Keratinocyte (primary cell): ENCODE data around the gene OR10W1. TPM values are rescaled to one million over a fixed set of nuclear protein-coding genes. Genes with fewer than 3 reads are reported as not detected.
A peak's percentile ranks its signal among the peaks of the same experiment; 100 is the strongest.

ENCODE experiments used
- DNase-seq: peaks from one replicate; pipeline ENCODE4 v3.0.0-alpha.2; 2011; ENCODE audit warnings: low read depth, missing footprints, low spot score
- FAIRE-seq: peaks from 2 replicates; lab custom pipeline; 2011; peaks lifted over from hg19 to GRCh38; lab: Jason Lieb, UNC
- H2AFZ ChIP-seq: 2 replicates; pipeline ENCODE4 v1.6.0; 2012; ENCODE audit warnings: low read length, control low read depth, inconsistent platforms; ENCODE audit not compliant: control insufficient read depth
- H3K27ac ChIP-seq: 2 replicates; pipeline ENCODE4 v1.5.1; 2011; ENCODE audit warnings: low read length; ENCODE audit not compliant: control insufficient read depth, insufficient read depth
- H3K27me3 ChIP-seq: 3 replicates; pipeline ENCODE4 v1.6.0; 2011; ENCODE audit warnings: low read length; ENCODE audit not compliant: control insufficient read depth, insufficient read depth; ENCODE audit errors: extremely low read depth
- H3K36me3 ChIP-seq, 2 experiments: 2 replicates in 1 of 2; 3 replicates in 1 of 2; pipeline ENCODE4 v1.5.1; 2011; ENCODE audit warnings: low read length in 2 of 2, mild to moderate bottlenecking in 1 of 2; ENCODE audit not compliant: control insufficient read depth in 2 of 2, insufficient read depth in 2 of 2; ENCODE audit errors: extremely low read depth in 1 of 2
- H3K4me1 ChIP-seq: 3 replicates; pipeline ENCODE4 v1.5.1; 2011; ENCODE audit warnings: low read length; ENCODE audit not compliant: control insufficient read depth, insufficient read depth; ENCODE audit errors: extremely low read depth
- H3K4me2 ChIP-seq: 3 replicates; pipeline ENCODE4 v1.6.0; 2011; ENCODE audit warnings: low read depth, low read length; ENCODE audit not compliant: control insufficient read depth, insufficient read depth; ENCODE audit errors: extremely low read depth
- H3K4me3 ChIP-seq, 3 experiments: fragments of 200-600 bp in 1 of 3; sonication (generic) in 1 of 3; 2 replicates in 2 of 3; 3 replicates in 1 of 3; pipeline ENCODE4 v1.5.1; 2011 to 2016; ENCODE audit warnings: low read length in 3 of 3, mild to moderate bottlenecking in 3 of 3, control low read depth in 2 of 3, inconsistent platforms in 1 of 3, low read depth in 1 of 3, mixed read lengths in 1 of 3, mixed run types in 1 of 3, moderate library complexity in 1 of 3; ENCODE audit not compliant: control insufficient read depth in 2 of 3, insufficient read depth in 2 of 3; ENCODE audit errors: extremely low read depth in 1 of 3
- H3K79me2 ChIP-seq: 2 replicates; pipeline ENCODE4 v1.6.0; 2012; ENCODE audit warnings: low read length; ENCODE audit not compliant: control insufficient read depth, insufficient read depth
- H3K9ac ChIP-seq: 3 replicates; pipeline ENCODE4 v1.6.0; 2011; ENCODE audit warnings: low read length; ENCODE audit not compliant: control insufficient read depth, insufficient read depth; ENCODE audit errors: extremely low read depth
- H3K9me1 ChIP-seq: 3 replicates; pipeline ENCODE4 v1.6.0; 2011; ENCODE audit warnings: low read length; ENCODE audit not compliant: control insufficient read depth, insufficient read depth; ENCODE audit errors: extremely low read depth
- H3K9me3 ChIP-seq: 2 replicates; pipeline ENCODE4 v1.5.1; 2012; ENCODE audit warnings: low read depth, low read length; ENCODE audit not compliant: control insufficient read depth
- H4K20me1 ChIP-seq: 3 replicates; pipeline ENCODE4 v1.6.0; 2011; ENCODE audit warnings: low read length; ENCODE audit not compliant: control insufficient read depth, insufficient read depth; ENCODE audit errors: extremely low read depth
- CTCF ChIP-seq, 3 experiments: IDR thresholded peaks in 1 of 3; conservative IDR thresholded peaks in 1 of 3; optimal IDR thresholded peaks in 1 of 3; 2 replicates in 2 of 3; 3 replicates in 1 of 3; pipeline versions ENCODE3 to v1.5.1; 2011; ENCODE audit warnings: low read length in 3 of 3, mild to moderate bottlenecking in 3 of 3, moderate library complexity in 2 of 3, control low read depth in 1 of 3, inconsistent platforms in 1 of 3; ENCODE audit not compliant: insufficient read depth in 2 of 3; ENCODE audit errors: extremely low read depth in 1 of 3
- EZH2 ChIP-seq: IDR thresholded peaks from one replicate; pipeline ENCODE4 v1.6.1; 2012; ENCODE audit warnings: inconsistent platforms, mild to moderate bottlenecking, low read length, moderate library complexity
- dilution Hi-C: fragments of 300-500 bp; cut with MboI; formaldehyde crosslinking; loops from one replicate; pipeline ENCODE4 v1.7.0; 2020; ENCODE audit warnings: low sequenced_read_pairs; ENCODE audit not compliant: extremely low pct_ligation_motif_present
- polyA plus RNA-seq, 5 experiments: library from polyadenylated mRNA; depleted of rRNA in 3 of 5; stranded (reverse) in 3 of 5; stranded (forward) in 1 of 5; unstranded in 1 of 5; fragments of >200 nt; gene quantifications; 1 replicate in 1 of 5; 2 replicates in 3 of 5; 3 replicates in 1 of 5; pipeline versions ENCODE4 v1.2.1 to v1.2.3, GENCODE V29; 2011 to 2012; ENCODE audit warnings: missing spikeins in 2 of 5, low read depth in 1 of 5, low replicate concordance in 1 of 5

Gene OR10W1
- polyA plus RNA-seq, 1 donor (not counting 4 experiments of a cell fraction or from before 2014, with no cell fraction given), result not detected

- H3K27me3 ChIP-seq, result no peaks in the 10 kb centered on the region
- no peaks in the 10 kb centered on the region for H3K79me2 ChIP-seq
- H2AFZ ChIP-seq, result no peak overlapping the region
- H3K27ac ChIP-seq, result no peak overlapping the region
- H3K4me1 ChIP-seq, result peaks cover 3% of the 10 kb centered on the region
- no peak overlapping the region for H3K9ac ChIP-seq
- no peak overlapping the region for H3K4me3 ChIP-seq
- H4K20me1 ChIP-seq, result no peaks in the 10 kb centered on the region
- no peak for TF ChIP-seq CTCF (optimal IDR thresholded peaks at IDR 0.05 in 1 of 3, IDR thresholded peaks at IDR 0.05 in 1 of 3, conservative IDR thresholded peaks at IDR 0.05 in 1 of 3; ENCODE audit: extremely low read depth in 1 of 3, insufficient read depth in 2 of 3, low read length in 3 of 3)
- H3K9me3 ChIP-seq, result no peaks in the 10 kb centered on the region
- no peaks in the 10 kb centered on the region for H3K9me1 ChIP-seq
- dilution Hi-C loops, result no loop called here
- DNase-seq (no peak), FAIRE-seq (peak; percentile 55)
- H3K4me2 ChIP-seq, result no peak overlapping the region
- no peaks in the 10 kb centered on the region for H3K36me3 ChIP-seq
Observed at GRCh38 chr11:58289266-58289665, 21.2 kb upstream of the OR10W1 start.

- H3K79me2 ChIP-seq, result no peaks in the 10 kb centered on the region
- H3K4me1 ChIP-seq, result peaks cover 3% of the 10 kb centered on the region
Observed at GRCh38 chr11:58286249-58286648, 18.2 kb upstream of the OR10W1 start.

More at GRCh38 chr11:58286249-58286648, 18.2 kb upstream of the OR10W1 start:
- FAIRE-seq (peak; percentile 90), DNase-seq (no peak)
- no peaks in the 10 kb centered on the region for H3K27me3 ChIP-seq
- H3K9me1 ChIP-seq, result no peaks in the 10 kb centered on the region
- H3K9ac ChIP-seq, result no peak overlapping the region
- no peak overlapping the region for H3K4me3 ChIP-seq
- H3K4me2 ChIP-seq, result no peak overlapping the region
- no peaks in the 10 kb centered on the region for H3K36me3 ChIP-seq
- H2AFZ ChIP-seq, result no peak overlapping the region
- H3K27ac ChIP-seq, result no peak overlapping the region
- TF ChIP-seq CTCF (optimal IDR thresholded peaks at IDR 0.05 in 1 of 3, IDR thresholded peaks at IDR 0.05 in 1 of 3, conservative IDR thresholded peaks at IDR 0.05 in 1 of 3; ENCODE audit: extremely low read depth in 1 of 3, insufficient read depth in 2 of 3, low read length in 3 of 3) (peak; percentile 71 to 83 (median 72)), EZH2 (no peak)
- dilution Hi-C loops, result no loop called here
- no peaks in the 10 kb centered on the region for H3K9me3 ChIP-seq
- H4K20me1 ChIP-seq, result no peaks in the 10 kb centered on the region
